NCI-H146 (cell line): ENCODE measurements around the gene RHBDF2.

Experiments
- DNase-seq: peaks from one replicate; lab custom pipeline; 2025; lab: John Stamatoyannopoulos, UW

The RHBDF2 gene

GRCh38 chr17:76459674-76460073 is 41.5 kb downstream of the RHBDF2 start:
- no peak for DNase-seq

GRCh38 chr17:76458580-76459490 is 42.4 kb downstream of the RHBDF2 start:
- DNase-seq, result peak; percentile 36

GRCh38 chr17:76453431-76453743 is 47.8 kb downstream of the RHBDF2 start:
- no peak for DNase-seq

- DNase-seq, result peak; percentile 90
Observed at GRCh38 chr17:76452660-76453430, 48.4 kb downstream of the RHBDF2 start, which contains the start of gene UBE2O. UBE2O (minus strand) TSS chr17:76453152; CDS start chr17:76453141, 11 bp downstream.

- no peak for DNase-seq
Observed at GRCh38 chr17:76452127-76452659, 49.0 kb downstream of the RHBDF2 start.

- no peak for DNase-seq
Observed at GRCh38 chr17:76451506-76451905, 49.7 kb downstream of the RHBDF2 start.

- DNase-seq, result no peak
Observed at GRCh38 chr17:76449126-76449525, 52.1 kb downstream of the RHBDF2 start.

GRCh38 chr17:76447931-76448652 is 53.1 kb downstream of the RHBDF2 start:
- DNase-seq, result no peak

- no peak for DNase-seq
Observed at GRCh38 chr17:76446449-76447231, 54.6 kb downstream of the RHBDF2 start.

- DNase-seq, result no peak
Observed at GRCh38 chr17:76445697-76446448, 55.4 kb downstream of the RHBDF2 start.

- no peak for DNase-seq
Observed at GRCh38 chr17:76444518-76445311, 56.5 kb downstream of the RHBDF2 start.

GRCh38 chr17:76442341-76443338 is 58.6 kb downstream of the RHBDF2 start:
- no peak for DNase-seq

- DNase-seq, result no peak
Observed at GRCh38 chr17:76441686-76442340, 59.4 kb downstream of the RHBDF2 start.

GRCh38 chr17:76440751-76441362 is 60.4 kb downstream of the RHBDF2 start:
- peak; percentile 30 for DNase-seq

- DNase-seq, result no peak
Observed at GRCh38 chr17:76439314-76439928, 61.8 kb downstream of the RHBDF2 start.

- DNase-seq, result no peak
Observed at GRCh38 chr17:76438906-76439305, 62.3 kb downstream of the RHBDF2 start.
